Measurements from ENCODE around the gene PLEKHG3. TPM values are rescaled to one million over a fixed set of nuclear protein-coding genes. Genes with fewer than 3 reads are reported as not detected.
A peak's percentile ranks its signal among the peaks of the same experiment; 100 is the strongest.

PLEKHG3 gene
- total RNA-seq, 8 experiments from 2014 or later: 5.7 to 14.1 (median 8.9) TPM

DNA sequence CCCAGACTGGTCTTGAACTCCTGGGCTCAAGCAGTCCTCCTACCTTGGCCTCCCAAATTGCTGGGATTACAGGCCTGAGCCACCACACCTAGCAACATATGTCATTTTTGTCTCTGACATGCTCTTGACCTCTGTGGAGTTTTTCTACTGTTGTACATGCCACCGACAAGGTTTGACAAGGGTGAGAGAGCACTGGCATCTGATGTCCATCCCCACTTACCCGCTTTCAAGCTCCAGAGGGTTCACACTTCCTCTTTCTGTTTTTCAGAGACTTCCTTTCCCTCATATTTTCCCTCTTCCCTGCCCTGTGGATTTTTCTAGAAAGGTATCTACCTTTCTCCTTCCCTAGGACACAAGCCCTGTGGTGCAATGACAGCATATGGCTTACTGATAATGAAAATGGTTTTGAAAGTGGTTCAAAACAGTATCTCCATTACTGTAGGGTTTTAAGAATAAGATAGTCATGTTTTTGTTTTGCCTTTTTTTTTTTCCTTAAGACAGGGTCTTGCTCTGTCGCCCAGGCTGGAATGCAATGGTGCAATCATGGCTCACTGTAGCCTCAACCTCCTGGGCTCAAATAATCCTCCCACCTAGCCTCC lies 27.7 kb upstream of the PLEKHG3 start:
- peaks cover 0 to 7% of the 10 kb centered on the region in 2 donors for H3K4me1 ChIP-seq (replicated peaks in 1 of 2)
- WGBS, 10 experiments: 57 to 100% (median 100%) methylated on average over 1 to 3 of the region's 3 CpGs; no CpG with 5 or more reads in 1 of the 10 experiments
- no peak for ATAC-seq (replicated peaks in 6 of 8)
- H3K27ac ChIP-seq: no peak overlapping the region
- no peak overlapping the region for H3K4me3 ChIP-seq
- in situ Hi-C loops (cut with MboI; ENCODE audit: low pct_unique_long_range_greater_than_20kb in 2 of 9, low sequenced_read_pairs in 9 of 9, unreplicated experiment in 9 of 9): loop anchor here in 2 of 9 experiments (10.0 to 25.0 kb wide), 2 partner anchors 88 to 211 kb away; partner anchors contain the start of gene SPTB (in 1 of the 2)

DNA sequence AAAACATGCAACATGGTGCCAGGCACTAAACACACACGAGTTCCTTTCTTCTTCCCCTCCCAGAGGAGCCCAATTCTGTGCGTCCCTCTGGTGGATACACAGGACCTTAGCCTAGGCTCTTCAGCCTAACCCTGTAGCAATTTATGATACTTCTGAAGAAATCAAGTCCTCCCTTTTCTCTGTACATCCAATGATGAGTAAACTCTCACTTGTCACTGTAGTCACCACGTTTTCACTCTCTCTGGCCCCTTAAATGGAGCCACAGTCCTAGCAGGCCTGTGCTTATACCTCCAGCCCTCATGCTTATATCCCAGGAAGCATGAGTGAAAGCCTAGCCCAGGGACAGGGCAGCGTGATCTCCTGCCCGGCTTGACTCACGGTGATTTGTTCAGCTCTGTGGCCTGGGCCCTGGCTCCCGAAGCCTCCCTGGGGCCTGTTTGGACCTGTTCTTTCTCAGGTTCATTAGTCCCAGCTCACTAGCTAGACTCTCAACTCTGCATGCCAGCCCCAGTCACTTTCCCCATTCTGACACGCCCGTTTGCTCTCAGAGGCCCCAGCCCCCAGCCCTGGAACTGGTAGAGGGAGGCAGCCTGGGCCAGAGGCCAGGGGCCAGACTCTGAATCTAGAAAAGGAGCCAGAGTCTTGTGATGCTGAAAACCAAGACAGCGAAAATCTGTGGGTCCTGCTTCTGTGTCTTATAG lies 24.1 kb upstream of the PLEKHG3 start:
- in situ Hi-C loops (cut with MboI; ENCODE audit: low pct_unique_long_range_greater_than_20kb in 2 of 9, low sequenced_read_pairs in 9 of 9, unreplicated experiment in 9 of 9): loop anchor here in 1 of 9 experiments (25.0 kb wide), 1 partner anchor 207 kb away; the partner anchor contains the start of gene SPTB
- 50 to 90% (median 73%) methylated on average over 1 to 4 of the region's 10 CpGs; no CpG with 5 or more reads in 3 of the 10 experiments for WGBS, 10 experiments
- peak in 6 of 8 experiments; percentile 9 to 53 (median 28) for ATAC-seq (replicated peaks in 6 of 8)
- H3K27ac ChIP-seq: no peak overlapping the region
- H3K4me1 ChIP-seq (replicated peaks in 1 of 2): peaks cover 0 to 13% of the 10 kb centered on the region in 2 donors
- no peak overlapping the region for H3K4me3 ChIP-seq

DNA sequence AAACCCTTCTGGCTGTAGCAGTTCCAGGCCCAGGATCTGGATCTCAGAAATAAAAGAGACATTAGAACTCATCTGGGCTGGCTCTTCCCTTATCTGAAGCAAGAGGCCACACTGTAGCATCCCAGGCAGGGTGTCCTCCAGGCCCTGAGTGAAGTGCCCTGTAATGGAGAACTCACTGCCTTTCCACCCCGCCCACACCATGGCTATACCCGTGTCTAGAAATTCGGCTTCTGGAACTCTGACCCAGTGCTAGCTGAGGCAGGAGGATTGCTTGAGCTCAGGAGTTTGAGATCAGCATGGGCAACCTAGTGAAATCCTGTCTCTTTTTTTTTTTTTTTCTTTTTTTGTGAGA lies 23.5 kb upstream of the PLEKHG3 start:
- 73 to 100% (median 80%) methylated on average over 1 to 3 of the region's 3 CpGs; no CpG with 5 or more reads in 5 of the 10 experiments for WGBS, 10 experiments

DNA sequence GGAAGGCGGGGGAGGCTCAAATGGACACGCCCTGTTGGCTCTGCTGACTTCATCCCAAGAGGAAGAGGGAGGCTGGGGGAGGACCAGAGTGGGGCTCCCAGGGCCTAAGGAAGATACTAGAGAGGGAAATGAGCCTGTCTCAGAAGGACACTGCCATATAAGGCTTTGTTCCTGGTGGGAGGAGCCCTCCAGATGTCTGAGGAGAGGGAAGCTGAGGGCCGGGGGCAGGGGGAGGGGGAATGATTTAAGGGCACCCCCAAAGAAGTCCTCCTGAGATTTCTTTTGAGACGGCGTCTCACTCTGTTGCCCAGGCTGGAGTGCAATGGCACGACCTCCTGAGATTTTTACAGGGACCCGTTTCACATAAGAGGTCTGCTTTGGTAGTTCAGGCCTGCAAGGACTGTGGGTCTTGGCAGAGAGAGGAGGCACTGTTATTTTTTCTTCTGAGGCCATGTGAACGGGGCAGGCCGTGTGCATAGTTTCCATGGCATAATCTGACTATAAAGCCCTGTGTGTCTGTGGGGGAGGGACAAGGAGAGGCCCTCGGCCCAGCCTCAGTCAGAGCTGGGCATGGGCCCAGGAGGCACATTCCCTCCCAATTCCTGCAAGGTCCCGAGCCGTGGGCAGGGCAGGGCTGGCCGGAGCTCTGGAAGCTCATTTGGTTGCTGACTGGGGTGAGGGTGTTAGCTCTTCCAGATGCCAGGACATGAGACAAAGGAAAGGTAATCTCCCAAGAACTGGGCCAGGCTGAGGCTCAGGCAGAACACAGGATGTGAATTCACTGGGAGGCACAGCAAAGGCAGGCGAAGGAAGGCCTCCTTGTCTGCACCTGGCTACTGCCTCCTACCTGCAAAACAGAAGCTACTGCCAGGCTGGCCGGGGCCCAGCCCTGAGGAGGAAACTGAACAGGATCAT lies 22.2 kb upstream of the PLEKHG3 start:
- WGBS, 10 experiments: 0 to 100% (median 70%) methylated on average over 1 to 4 of the region's 15 CpGs; no CpG with 5 or more reads in 3 of the 10 experiments
- Histone ChIP-seq H3K4me3 (no peak overlapping the region), H3K4me1 (replicated peaks in 1 of 2) (peaks cover 0 to 18% of the 10 kb centered on the region in 2 donors), H3K27ac (no peak overlapping the region)
- in situ Hi-C loops (cut with MboI; ENCODE audit: low pct_unique_long_range_greater_than_20kb in 2 of 9, low sequenced_read_pairs in 9 of 9, unreplicated experiment in 9 of 9): loop anchor here in 1 of 9 experiments (25.0 kb wide), 1 partner anchor 205 kb away; the partner anchor contains the start of gene SPTB
- peak; percentile 75 to 91 (median 82) for ATAC-seq (replicated peaks in 6 of 8)

More for the DNA sequence above, 23.5 kb upstream of the PLEKHG3 start:
- peaks cover 0 to 16% of the 10 kb centered on the region in 2 donors for H3K4me1 ChIP-seq (replicated peaks in 1 of 2)
- in situ Hi-C loops (cut with MboI; ENCODE audit: low pct_unique_long_range_greater_than_20kb in 2 of 9, low sequenced_read_pairs in 9 of 9, unreplicated experiment in 9 of 9): loop anchor here in 1 of 9 experiments (25.0 kb wide), 1 partner anchor 207 kb away; the partner anchor contains the start of gene SPTB
- no peak overlapping the region for H3K27ac ChIP-seq
- H3K4me3 ChIP-seq: no peak overlapping the region
- ATAC-seq (replicated peaks in 6 of 8): no peak

DNA sequence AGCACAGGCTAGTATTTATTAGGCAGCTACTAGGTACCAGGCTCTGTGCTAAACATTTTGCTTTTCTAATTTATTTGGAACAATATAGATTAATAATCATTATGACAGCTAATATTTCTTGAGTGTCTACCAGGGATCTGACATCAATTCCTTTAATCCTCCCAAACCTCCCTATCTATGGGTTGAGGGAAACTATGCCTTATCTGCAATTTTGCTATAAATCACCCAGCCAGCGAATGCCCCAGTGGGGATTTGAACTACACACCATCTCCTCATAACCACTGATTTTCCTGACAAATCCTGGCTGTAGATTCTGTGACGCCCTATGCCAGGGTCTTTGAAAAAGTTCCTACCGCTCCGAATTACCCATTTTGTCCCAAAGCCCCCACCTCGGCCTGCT lies 21.4 kb upstream of the PLEKHG3 start:
- ATAC-seq (replicated peaks in 6 of 8): no peak
- H3K27ac ChIP-seq: no peak overlapping the region
- in situ Hi-C loops (cut with MboI; ENCODE audit: low pct_unique_long_range_greater_than_20kb in 2 of 9, low sequenced_read_pairs in 9 of 9, unreplicated experiment in 9 of 9): loop anchor here in 1 of 9 experiments (25.0 kb wide), 1 partner anchor 204 kb away; the partner anchor contains the start of gene SPTB
- no peak overlapping the region for H3K4me3 ChIP-seq
- peaks cover 0 to 18% of the 10 kb centered on the region in 2 donors for H3K4me1 ChIP-seq (replicated peaks in 1 of 2)
- 92 to 100% (median 95%) methylated on average over 1 to 5 of the region's 5 CpGs; no CpG with 5 or more reads in 5 of the 10 experiments for WGBS, 10 experiments

DNA sequence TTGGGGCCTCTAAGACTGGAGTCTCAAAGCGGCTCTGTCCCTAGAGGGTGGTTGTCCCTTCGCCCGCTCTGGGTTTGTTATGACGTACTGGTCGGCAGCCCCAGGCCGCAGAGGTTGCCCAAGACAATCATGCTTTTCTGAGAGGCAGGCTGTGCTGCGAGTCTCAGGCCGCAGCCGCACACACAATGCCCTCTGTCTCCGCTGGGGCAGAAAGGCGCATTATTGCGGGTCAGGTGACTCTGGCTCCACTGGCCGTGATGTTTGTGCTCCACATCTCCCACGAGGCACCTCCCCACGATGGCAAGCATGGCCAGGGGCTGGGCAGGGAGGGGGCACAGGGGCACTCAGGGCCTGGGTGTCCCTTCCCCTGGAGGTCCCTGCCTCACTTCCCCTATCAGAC lies 21.0 kb upstream of the PLEKHG3 start:
- Histone ChIP-seq H3K4me3 (no peak overlapping the region), H3K27ac (no peak overlapping the region), H3K4me1 (replicated peaks in 1 of 2) (peaks cover 0 to 18% of the 10 kb centered on the region in 2 donors)
- 86 to 100% (median 100%) methylated on average over 1 to 8 of the region's 15 CpGs; no CpG with 5 or more reads in 5 of the 10 experiments for WGBS, 10 experiments
- in situ Hi-C loops (cut with MboI; ENCODE audit: low pct_unique_long_range_greater_than_20kb in 2 of 9, low sequenced_read_pairs in 9 of 9, unreplicated experiment in 9 of 9): loop anchor here in 1 of 9 experiments (25.0 kb wide), 1 partner anchor 204 kb away; the partner anchor contains the start of gene SPTB
- peak in 4 of 8 experiments; percentile 8 to 36 (median 26) for ATAC-seq (replicated peaks in 6 of 8)

DNA sequence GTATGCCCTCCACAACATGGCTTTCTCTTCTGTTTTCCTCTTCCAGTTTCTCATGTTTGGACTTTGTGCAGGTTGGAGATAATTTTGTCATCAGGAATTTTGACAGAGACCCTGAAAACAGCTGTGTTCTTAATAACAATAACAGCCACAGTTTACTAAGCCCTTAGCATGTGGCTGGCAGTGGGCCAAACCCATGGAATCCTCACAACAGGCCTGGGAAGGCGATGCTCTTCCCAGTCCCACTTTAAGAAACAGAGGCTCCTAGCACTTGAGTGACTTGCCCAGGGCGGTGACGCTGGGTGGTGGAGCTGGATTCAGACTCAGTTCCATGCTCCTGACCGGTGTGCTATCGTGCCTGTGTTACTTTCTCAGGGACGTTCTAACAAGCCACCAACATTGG lies 20.1 kb upstream of the PLEKHG3 start:
- WGBS, 10 experiments: 33 to 100% (median 80%) methylated on average over 1 to 5 of the region's 6 CpGs; no CpG with 5 or more reads in 3 of the 10 experiments
- in situ Hi-C loops (cut with MboI; ENCODE audit: low pct_unique_long_range_greater_than_20kb in 2 of 9, low sequenced_read_pairs in 9 of 9, unreplicated experiment in 9 of 9): loop anchor here in 1 of 9 experiments (25.0 kb wide), 1 partner anchor 203 kb away; the partner anchor contains the start of gene SPTB
- Histone ChIP-seq H3K4me3 (no peak overlapping the region), H3K4me1 (replicated peaks in 1 of 2) (peaks cover 0 to 18% of the 10 kb centered on the region in 2 donors), H3K27ac (no peak overlapping the region)
- no peak for ATAC-seq (replicated peaks in 6 of 8)

DNA sequence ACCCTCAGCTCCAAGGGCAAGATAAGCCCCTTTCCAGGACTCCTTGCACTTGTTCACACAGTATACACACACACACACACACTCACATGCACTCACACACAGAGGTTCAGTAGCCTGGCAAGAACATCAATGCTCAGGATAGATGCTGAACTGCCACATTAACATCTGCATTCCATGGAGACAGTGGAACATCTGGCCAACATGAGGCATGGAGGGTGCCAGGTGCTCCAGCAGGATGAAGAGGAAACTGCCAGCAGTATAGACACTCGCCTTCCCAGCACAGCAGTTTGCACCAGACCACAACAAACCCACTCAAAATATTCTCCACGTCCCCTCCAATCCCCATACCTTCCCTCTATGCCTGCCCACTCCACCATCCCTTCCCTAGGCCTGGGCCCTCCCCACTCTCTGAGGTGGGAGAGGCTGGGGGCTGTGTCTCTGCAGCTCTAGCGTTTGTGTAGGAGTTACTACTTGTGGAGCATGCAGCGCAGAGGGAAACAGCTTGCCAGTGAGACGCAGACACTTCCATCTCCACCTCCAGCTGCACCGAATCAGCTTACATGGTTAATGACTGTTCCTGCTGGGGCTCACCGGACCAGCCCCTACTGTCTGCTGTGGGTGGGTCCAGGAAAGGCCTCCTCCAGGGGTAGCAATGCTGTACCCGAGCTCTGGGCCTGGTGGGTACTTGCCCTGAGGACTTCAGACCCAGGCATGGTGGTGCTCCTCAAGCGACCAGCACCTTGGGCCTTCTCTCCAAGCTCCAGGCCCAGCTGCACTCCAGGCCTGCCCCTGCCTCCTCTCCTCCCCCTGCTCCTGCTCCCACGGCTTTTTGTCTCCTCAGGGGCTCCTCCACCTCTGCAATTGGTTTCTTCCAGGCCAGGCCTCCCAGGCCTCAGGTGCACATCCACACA lies 18.6 kb upstream of the PLEKHG3 start:
- Histone ChIP-seq H3K4me3 (no peak overlapping the region), H3K4me1 (replicated peaks in 1 of 2) (peaks cover 0 to 14% of the 10 kb centered on the region in 2 donors), H3K27ac (no peak overlapping the region)
- peak in 4 of 8 experiments; percentile 9 to 36 (median 28) for ATAC-seq (replicated peaks in 6 of 8)
- WGBS, 10 experiments: 0 to 82% (median 36%) methylated on average over 1 to 5 of the region's 10 CpGs; no CpG with 5 or more reads in 2 of the 10 experiments
- in situ Hi-C loops (cut with MboI; ENCODE audit: low pct_unique_long_range_greater_than_20kb in 2 of 9, low sequenced_read_pairs in 9 of 9, unreplicated experiment in 9 of 9): loop anchor here in 1 of 9 experiments (25.0 kb wide), 1 partner anchor 202 kb away; the partner anchor contains the start of gene SPTB

- in situ Hi-C loops (cut with MboI; ENCODE audit: low pct_unique_long_range_greater_than_20kb in 2 of 9, low sequenced_read_pairs in 9 of 9, unreplicated experiment in 9 of 9): loop anchor here in 1 of 9 experiments (25.0 kb wide), 1 partner anchor 201 kb away; the partner anchor contains the start of gene SPTB
- Histone ChIP-seq H3K4me3 (no peak overlapping the region), H3K27ac (no peak overlapping the region), H3K4me1 (replicated peaks in 1 of 2) (peaks cover 0 to 14% of the 10 kb centered on the region in 2 donors)
- ATAC-seq (replicated peaks in 6 of 8): no peak
- WGBS, 10 experiments: 0 to 100% (median 81%) methylated on average over 1 to 5 of the region's 7 CpGs
Measured at GRCh38 chr14:64686282-64686615, 18.0 kb upstream of the PLEKHG3 start.

- H3K4me1 ChIP-seq (replicated peaks in 1 of 2): peaks cover 0 to 5% of the 10 kb centered on the region in 2 donors
- in situ Hi-C loops (cut with MboI; ENCODE audit: low pct_unique_long_range_greater_than_20kb in 2 of 9, low sequenced_read_pairs in 9 of 9, unreplicated experiment in 9 of 9): loop anchor here in 1 of 9 experiments (25.0 kb wide), 1 partner anchor 199 kb away; the partner anchor contains the start of gene SPTB
- WGBS, 10 experiments: 0 to 60% (median 40%) methylated on average over 1 to 2 of the region's 2 CpGs; no CpG with 5 or more reads in 3 of the 10 experiments
Measured at GRCh38 chr14:64688031-64688430, 16.2 kb upstream of the PLEKHG3 start.

GRCh38 chr14:64688811-64689281 lies 15.4 kb upstream of the PLEKHG3 start:
- Histone ChIP-seq H3K4me1 (replicated peaks in 1 of 2) (peaks cover 0 to 13% of the 10 kb centered on the region in 2 donors), H3K4me3 (no peak overlapping the region), H3K27ac (no peak overlapping the region)
- ATAC-seq (replicated peaks in 6 of 8): no peak
- in situ Hi-C loops (cut with MboI; ENCODE audit: low pct_unique_long_range_greater_than_20kb in 2 of 9, low sequenced_read_pairs in 9 of 9, unreplicated experiment in 9 of 9): loop anchor here in 1 of 9 experiments (25.0 kb wide), 1 partner anchor 198 kb away; the partner anchor contains the start of gene SPTB
- 60 to 83% (median 76%) methylated on average over 1 to 6 of the region's 7 CpGs; no CpG with 5 or more reads in 6 of the 10 experiments for WGBS, 10 experiments

More at GRCh38 chr14:64688031-64688430, 16.2 kb upstream of the PLEKHG3 start:
- Histone ChIP-seq H3K27ac (no peak overlapping the region), H3K4me3 (no peak overlapping the region)
- no peak for ATAC-seq (replicated peaks in 6 of 8)

All from motor neuron (in vitro differentiated cells).